NCI-H2196 treated with DMSO at 0.1 percent for 48 hours (cell line): ENCODE data around the gene SUGCT.
"Not testable (repeated sequence)": the region's sequence is repeated elsewhere in the genome, so short reads cannot be mapped to it uniquely, and the experiment has no call there.

Source experiments
- DNase-seq: peaks from one replicate; lab custom pipeline; 2025; ENCODE audit not compliant: unreplicated experiment; lab: John Stamatoyannopoulos, UW

The SUGCT gene

DNA sequence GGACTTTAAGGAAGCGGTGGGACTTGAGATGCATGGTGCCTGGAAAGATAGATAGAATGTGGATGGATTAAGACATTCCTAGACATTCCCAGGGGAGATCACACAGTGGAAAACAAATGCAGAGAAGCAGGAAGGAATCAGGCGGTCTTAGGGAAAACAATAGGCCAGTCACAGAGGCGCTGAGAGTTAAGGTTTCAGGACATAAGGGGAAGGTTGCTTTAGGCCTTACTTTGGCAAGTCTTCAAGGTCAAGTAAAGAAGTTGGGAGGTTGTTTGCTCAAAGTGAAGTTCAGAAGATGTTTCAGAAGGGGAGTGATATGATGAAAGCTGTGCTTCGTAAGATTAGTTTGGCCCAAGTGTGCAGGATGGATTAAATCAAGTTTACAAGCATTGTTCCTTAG lies 109.4 kb downstream of the SUGCT start:
- no peak for DNase-seq

DNA sequence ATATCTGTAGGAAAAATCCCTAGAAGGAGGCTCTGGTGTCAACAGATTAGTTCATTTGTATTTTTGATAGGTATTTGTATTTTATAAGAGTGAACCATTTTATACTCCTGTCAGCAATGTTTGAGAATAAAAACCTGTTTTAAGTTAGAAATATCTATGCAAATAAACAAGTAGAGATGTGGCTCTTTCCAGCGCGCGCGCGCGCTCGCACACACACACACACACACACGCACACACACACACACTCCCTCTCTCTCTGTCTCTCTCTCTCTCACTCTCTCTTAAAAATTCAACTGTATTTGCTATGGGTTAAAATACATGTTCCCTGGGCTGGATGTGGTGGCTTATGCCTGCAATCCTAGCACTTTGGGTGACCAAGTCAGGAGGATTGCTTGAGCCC lies 113.9 kb downstream of the SUGCT start:
- no peak for DNase-seq

DNA sequence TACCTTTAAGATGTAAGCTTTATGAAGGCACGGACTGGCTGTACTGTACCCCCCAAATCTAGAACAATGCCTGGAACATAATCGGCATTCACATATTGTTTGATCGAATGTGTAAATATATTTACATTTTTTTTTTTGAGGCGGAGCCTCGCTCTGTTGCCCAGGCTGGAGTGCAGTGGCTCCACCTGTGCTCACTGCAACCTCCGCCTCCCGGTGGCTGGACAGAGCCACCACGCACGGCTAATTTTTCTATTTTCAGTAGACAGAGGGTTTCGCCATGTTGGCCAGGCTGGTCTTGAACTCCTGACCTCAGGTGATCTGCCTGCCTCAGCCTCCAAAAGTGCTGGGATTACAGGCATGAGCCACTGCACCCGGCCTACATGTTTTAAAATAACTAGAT lies 118.6 kb downstream of the SUGCT start:
- DNase-seq: not testable (repeated sequence)

DNA sequence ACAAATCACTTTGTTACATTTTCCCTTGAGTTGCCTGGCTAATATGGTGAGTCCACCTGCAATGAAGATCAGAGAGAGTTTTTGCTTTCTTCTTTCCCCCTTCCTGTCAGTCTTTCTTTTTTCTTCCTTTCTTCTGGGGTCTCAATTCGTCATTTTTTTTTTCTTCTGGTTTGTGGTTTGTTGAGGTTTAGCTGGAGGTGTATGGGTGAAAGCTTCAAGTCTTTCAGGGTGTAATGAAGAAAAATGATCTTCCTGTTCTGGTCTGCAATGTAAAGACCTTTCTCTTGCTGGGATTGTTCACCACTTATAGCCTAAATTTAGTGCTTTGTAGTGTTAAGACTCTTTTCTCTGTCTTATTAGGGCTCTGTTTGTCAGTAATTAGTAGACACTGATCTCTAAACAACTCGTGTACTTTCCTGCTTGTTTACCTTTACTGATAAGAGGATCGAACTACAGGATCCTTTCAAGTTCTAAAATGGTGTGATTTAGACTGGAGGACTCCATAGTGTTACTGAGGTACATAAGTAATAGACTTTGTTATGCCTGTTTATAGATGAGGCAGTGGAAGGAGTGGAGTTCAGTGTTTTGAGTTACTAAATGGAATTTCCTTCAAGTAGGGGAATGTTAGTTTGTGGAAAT lies 129.1 kb downstream of the SUGCT start:
- no peak for DNase-seq

DNA sequence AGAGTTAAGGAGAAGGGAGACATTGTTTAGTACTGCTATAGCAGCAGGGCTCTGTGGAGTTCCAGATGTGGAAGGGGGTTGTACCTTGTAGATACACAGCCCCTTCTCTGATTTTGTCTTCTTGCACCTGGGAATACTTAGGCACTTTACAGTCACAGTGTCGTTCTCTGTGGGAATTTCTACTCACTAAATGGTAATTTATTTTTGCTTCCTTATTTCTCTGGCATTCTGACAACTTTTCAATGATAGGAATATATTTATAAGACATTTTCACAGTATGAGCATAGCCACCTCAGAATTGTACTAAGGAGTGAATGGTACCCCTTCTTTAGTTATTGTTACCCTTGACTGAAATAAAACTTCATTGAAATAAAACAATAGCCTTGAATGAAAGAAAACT lies 132.8 kb downstream of the SUGCT start:
- DNase-seq: no peak

DNA sequence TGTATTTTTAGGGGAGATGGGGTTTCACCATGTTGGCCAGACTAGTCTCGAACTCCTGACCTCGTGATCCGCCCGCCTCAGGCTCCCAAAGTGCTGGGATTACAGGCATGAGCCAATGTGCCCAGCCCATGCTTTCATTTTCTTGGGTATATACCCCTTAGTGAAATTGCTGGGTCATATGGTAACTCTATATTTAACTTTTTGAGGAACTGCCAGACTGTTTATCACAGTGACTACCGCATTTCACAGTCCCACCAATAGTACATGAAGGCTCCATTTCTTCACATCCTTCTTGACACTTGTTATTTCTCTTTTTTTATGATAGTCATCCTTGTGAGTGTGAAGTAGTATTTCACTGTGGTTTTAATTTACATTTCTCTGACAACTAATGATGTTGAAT lies 134.0 kb downstream of the SUGCT start:
- DNase-seq: not testable (repeated sequence)

DNA sequence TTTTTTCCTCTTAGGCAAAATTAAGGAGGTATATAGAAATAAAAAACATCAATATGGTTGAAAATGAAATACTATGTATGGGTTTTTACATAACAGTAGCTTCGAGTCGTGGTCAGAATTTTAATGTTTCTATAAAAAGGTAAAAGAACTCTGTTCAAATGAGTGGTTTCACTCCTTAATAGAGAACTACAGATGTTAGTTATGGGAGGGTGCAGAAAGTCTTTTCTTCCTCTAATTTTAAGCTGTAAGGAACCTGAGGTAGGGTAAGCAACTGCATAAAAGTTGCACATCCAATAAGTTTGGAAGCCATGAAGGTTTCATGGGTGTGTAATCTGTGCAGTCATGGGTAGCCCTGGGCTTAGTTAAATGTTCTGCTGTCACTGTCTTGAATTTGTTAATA lies 141.3 kb downstream of the SUGCT start:
- no peak for DNase-seq

DNA sequence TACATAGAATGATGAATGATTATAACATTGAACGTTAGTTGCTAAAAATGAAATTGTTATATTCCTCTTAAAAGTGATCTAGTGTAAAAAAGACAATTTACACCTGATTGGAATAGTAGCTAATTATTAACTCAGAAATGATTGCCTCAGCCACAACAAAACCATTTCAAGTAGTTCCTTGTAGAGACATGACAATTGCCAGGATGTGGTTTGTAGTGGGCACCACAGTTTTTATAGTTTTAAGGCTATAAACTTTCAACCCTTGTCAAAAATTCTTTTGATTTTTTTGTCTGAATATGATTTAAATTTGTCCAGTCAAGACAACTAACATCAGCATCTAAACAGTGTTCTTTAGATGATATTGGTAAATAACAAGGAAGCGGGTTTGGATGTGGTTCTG lies 145.2 kb downstream of the SUGCT start:
- DNase-seq: no peak

DNA sequence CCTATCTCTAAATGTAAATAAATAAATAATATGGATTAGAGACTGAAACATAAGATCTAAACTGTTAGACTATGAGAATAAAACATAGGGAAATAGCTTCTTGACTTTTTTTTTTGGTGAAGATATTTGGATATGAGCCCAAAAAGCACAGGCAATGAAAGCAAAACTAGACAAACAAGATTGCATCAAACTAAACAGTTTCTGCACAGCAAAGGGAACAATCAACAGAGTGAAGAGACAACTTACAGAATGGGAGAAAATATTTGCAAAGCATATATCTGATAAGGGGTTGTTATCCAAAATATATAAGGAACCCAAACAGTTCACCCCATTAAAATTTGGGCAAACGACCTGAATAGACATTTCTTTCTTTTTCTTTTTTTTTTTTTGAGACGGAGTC lies 148.1 kb downstream of the SUGCT start:
- no peak for DNase-seq

DNA sequence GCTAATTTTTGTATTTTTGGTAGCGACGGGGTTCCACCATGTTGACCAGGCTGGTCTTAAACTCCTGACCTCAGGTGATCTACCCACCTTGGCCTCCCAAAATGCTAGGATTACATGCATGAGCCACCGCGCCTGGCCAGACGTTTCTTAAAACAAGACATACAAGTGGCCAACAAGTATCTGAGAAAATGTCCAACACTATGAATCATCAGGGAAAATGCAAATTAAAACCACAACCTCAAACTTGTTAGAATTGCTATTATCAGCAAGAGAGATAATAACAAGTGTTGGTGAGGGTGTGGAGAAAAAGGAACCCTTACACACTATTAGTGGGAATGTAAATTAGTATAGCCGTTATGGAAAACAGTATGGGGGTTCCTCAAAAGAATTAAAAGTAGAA lies 148.6 kb downstream of the SUGCT start:
- no peak for DNase-seq

DNA sequence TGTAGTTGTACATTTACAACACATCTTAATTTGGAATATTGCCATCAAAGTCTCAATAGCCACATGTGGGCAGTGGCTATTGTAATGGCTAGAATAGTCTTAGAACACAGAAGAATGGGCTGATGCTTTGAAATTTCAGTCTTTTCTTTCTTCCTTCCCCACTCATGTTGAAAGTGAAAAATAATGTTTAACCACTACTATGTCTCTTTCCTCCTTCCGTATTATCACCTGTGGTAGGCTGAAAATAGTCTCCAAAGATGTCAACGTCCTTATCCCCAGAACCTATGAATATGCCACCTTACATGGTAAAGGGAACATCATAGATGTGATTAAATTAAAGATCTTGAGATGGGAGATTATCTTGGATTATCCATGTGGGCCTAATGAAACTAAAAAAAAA lies 154.0 kb downstream of the SUGCT start:
- DNase-seq: no peak

DNA sequence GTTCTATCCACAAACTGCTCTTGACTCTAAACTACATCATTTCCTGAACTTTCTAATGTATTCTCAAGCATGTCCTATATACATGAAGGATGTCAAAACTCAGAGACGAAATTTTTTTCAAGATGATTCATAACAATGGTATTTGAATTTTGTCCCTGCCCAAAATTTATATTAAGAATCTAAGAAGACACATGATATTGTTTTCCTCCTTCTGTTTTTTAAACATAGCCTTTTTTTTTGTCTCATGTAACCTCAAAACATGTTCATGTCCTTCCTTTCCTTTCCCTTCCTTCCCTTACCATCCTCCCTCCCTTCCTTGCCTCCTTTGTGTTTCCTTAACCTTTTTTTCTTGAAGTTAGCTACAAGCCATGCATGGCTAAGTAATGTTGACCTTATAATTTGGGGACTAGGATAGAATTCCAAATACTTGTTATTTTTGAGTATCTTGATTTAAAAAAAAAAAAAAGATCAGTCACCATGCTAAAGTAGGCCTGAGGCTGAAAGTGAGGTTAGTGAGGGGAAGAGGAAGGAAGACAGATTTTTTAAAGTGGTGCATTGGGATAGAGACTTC lies 163.0 kb downstream of the SUGCT start:
- DNase-seq: no peak

DNA sequence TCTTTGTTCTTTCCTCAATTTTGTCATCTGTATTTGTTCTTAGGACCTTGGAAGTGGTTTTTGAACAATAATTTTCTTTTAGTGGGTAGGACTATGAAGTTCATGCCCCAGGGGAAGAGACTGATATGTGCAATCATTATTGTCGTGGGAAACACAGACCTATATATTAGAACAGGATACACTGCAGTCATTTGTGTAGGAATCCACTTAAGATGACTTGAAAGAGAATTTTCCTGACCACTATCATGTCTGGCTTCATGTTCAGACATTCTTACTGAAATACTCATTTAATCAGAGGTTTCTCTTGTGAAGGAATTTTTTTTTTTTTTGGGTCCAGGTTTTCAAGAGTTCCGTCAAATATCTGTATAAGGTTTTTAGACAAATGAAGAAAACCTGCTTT lies 163.6 kb downstream of the SUGCT start:
- no peak for DNase-seq

DNA sequence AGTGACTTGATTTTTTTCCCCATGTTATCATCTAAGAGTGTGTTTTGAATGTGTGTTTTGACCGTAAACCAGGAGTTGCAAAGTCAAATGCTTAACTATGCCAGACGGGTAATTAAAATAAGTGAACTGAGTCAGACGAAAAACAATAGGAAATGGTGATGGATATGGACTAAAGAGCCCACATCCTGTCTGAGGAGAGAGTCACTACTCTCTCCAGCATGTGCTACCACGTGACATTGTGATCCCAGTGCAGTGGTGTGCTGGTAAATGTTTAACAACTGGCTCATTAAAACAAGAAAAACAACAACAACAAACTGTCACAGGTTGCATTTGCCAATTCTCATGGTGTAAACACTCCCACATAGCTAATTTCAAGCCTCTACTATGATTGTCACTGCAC lies 164.3 kb downstream of the SUGCT start:
- no peak for DNase-seq

DNA sequence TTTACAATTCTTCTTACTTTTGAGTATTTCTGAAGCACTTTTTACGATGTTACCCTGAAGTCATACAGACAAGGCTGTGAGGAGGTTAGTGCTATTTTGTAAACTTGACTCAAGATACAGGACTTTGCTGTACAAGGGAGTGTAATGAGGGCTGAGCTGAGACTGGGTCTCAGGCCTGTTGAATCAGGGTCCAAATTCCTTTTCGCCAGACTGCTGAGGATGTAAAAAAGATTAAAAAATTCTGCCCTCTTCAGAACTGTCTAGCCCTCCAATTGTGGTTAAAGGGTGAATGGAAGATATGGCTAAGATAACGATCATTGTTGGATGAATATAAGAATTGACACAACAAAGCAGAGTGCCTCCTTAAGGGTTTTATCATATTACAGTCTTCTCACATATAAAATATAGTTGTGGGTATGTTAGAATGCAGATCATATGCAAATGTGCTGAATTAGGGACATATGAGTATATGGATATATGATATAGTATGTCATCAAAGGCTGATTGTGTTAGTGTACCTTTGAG lies 165.4 kb downstream of the SUGCT start:
- DNase-seq: no peak

DNA sequence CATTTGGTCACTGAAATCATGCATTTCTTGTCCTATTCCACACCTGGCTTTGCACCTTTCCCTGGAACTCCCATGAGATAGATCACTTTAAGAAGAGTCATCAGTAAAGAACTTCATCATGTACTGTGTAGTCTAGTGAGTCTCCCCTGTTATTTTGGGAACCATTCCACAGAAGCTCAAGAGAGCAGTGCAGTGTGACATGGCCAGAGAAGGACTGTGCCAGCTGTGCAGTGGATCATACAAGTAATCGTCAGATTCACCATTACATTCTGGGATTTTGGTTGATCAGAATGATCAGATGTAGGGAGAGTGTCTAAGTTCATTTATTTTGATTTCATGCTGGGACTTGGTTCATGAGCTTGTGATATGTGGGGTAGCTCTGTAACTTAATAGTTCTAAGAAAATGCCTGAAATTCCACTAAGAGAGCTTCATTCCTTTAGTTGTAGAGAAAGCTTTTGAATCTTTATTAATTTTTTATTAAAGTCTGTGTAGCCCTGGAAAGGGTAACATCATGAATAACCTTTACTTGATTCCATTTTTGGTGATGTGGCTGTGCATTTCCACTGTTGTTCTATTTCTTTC lies 166.8 kb downstream of the SUGCT start:
- DNase-seq: no peak

DNA sequence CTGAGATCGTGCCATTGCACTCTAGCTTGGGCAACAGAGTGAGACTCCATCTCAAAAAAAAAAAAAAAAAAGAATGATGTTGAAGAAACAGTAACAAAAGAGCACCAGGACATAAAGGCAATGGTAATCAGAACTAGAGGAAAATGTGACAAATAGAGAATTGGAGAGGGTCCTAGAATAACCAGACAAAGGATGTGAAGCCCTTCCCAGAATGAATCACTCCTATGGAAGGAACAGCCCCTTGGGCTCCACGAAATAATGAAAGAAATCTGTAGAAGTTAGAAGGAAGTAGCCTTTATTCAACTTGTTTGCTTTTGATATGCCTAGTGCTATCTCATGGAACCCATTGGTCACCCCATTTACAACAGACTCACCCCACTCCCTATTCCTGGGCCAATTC lies 169.2 kb downstream of the SUGCT start:
- DNase-seq: no peak

DNA sequence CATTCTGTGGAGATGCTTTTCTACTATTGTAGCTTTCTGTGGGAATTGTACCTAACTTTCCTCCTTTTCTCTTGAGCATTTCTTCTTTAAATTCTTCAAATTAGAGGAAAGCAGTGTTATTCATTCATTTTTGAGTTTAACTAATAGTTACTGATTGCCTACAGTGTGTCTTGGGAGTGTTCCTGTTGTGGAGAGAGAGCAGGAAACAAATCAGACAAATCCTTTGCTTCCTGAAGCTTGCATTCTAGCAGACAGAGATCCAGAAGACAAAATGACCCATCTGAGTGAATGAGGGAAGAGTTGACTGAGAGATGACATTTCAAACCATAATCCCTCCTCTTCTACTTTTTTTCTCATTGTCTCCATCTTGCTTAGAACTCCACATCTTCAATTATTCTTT lies 170.4 kb downstream of the SUGCT start:
- DNase-seq: no peak

DNA sequence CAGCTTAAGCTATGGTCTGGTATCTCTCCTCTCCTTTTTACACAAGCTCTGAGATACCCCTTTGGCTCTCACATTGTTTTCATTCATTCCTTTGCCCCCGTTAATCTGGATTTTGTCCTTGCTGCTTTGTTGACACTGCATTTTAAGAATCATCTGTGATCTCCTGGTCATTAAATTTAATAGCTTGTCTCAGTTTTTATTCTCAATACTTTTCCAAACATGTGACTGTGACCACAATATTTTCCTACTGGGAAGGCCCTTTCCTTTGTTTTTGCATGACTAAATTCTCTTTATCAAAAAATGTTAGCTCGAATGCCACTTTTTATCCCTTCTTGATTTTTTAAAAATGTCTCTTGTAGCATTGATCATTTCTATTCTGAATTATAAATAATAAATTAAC lies 171.2 kb downstream of the SUGCT start:
- DNase-seq: no peak

DNA sequence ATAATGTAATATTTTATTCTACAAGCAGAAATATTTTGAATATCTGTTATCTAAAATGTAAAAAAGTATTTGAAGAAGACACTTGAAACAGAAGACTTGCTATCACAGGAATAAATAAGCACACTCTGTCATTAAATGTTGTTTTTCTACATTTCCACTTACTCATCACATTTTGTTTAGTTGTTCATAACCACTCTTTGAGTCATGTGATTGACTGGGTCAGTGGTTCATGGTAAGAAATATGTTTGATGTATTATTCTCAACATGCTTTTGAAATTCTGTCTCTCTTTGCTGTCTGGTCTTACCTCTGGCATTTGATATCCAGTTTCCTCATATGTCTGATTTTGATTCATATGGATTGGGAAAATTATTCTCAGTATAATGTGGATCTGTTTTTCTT lies 171.8 kb downstream of the SUGCT start:
- DNase-seq: no peak

DNA sequence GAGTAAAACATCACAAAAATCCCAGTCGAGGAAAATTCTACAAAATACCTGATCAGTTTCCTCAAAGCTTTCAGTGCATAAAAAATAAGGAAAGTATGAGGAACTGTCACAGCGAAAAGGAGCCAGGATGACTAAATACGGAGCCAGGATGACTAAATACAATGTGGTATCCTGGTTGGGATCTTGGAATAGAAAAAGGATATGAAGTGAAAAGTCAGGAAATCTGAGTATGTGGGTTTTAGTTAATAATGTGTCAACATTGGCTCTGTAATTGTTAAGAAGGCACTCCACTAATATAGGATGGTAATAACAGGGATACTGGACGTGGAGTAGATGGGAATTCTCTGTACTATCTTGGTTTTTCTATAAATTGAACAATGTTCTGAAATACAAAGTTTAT lies 175.5 kb downstream of the SUGCT start:
- DNase-seq: no peak

DNA sequence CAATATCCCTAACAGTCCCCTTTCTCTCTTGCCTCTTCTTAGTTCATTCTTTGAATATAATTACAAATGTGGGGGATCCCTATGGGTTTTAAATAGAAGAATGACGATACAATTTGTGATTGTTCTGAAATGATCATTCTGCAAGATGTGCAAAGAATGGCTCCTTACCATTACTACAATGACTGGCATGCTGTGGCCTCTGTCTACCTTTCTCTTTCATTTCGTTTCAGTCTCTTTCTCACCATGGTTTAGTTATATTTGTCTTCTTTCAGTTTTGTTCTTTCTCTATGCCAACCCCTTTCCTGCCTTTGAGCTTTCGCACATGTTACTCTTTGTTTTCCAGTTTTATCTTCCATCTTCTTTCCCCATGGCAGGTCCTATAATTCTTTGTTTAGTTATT lies 176.5 kb downstream of the SUGCT start:
- no peak for DNase-seq

DNA sequence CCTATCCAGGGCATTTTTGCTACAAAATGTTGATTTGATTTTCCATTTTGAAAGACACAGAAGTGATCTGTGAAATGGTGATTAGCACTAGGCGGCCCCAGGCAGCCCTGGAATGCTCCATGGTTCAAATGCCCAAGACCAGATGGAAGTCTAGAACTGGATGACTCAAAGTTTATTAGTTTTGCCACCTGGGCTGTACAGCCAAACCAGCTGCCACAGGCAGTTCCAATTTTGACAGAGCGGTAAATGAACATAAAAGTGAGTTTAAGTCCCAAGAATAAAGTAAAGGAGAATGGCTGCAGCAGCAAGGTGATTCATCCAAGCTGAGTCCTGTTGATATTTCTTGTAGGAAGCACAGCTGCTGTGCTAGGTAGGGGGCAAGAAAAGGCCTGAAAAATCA lies 180.5 kb downstream of the SUGCT start:
- DNase-seq: no peak
